SH-SY5Y (cell line): ENCODE data around the gene CTNND2.

Source experiments
- GATA2 ChIP-seq: IDR thresholded peaks from 2 replicates; pipeline ENCODE4 v1.6.1; 2011; ENCODE audit warnings: mild to moderate bottlenecking, low read depth, low read length
- GATA3 ChIP-seq: IDR thresholded peaks from 2 replicates; pipeline ENCODE4 v1.6.1; 2011; ENCODE audit warnings: low read depth, mild to moderate bottlenecking, low read length, moderate library complexity

DNA sequence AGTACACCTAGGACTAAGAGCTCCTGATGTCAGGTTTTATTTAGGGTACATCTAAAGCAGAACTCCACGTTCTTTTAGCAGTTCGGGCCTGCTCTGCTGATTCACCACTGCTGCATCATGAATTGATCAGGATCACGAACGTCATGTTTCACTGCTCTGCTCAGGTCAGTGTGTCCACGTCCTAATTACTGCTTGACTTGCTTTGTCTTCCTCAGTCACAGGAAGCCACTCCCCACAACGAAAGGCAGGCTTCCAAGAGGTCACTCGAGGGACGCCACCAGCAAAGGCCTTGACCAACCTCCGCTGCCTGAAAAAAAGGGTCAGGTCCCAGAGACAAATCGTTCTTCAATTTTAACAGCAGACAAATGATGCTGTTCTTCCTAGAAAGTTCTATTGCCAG lies 40.3 kb downstream of the CTNND2 start:
- TF ChIP-seq GATA2 (no peak), GATA3 (no peak)
